HepG2 (cell line): ENCODE results near the gene MXRA8. TPM values are rescaled to one million over a fixed set of nuclear protein-coding genes. Genes with fewer than 3 reads are reported as not detected.

Source experiments
- ADNP ChIP-seq: sonication (generic); formaldehyde crosslinking; IDR thresholded peaks from 2 replicates; pipeline ENCODE4 v1.4.0; 2020; ENCODE audit warnings: missing genetic modification reagents
- CEBPB ChIP-seq: IDR thresholded peaks from 2 replicates; pipeline ENCODE4 v1.6.1; 2011; ENCODE audit warnings: low read depth, low read length, improper control_type of control experiment, borderline replicate concordance
- CERS6 ChIP-seq: sonication (generic); formaldehyde crosslinking; IDR thresholded peaks from 2 replicates; pipeline ENCODE4 v1.5.0; 2020; ENCODE audit warnings: missing genetic modification reagents
- EZH2 ChIP-seq: conservative IDR thresholded peaks from 2 replicates; pipeline ENCODE4 v1.6.1; 2012; ENCODE audit warnings: mild to moderate bottlenecking, low read depth, low read length, moderate library complexity
- ISL2 ChIP-seq: sonication (generic); formaldehyde crosslinking; IDR thresholded peaks from 2 replicates; pipeline ENCODE4 v1.5.0; 2020; ENCODE audit warnings: missing genetic modification reagents
- ZBTB21 ChIP-seq: sonication (generic); formaldehyde crosslinking; IDR thresholded peaks from 2 replicates; pipeline ENCODE4 v1.4.0; 2020; ENCODE audit warnings: missing genetic modification reagents
- ZBTB39 ChIP-seq: sonication (generic); formaldehyde crosslinking; IDR thresholded peaks from 2 replicates; pipeline ENCODE4 v1.5.0; 2020; ENCODE audit warnings: missing genetic modification reagents
- ZNF138 ChIP-seq: sonication (generic); formaldehyde crosslinking; IDR thresholded peaks from 2 replicates; pipeline ENCODE4 v1.5.0; 2020; ENCODE audit warnings: mild to moderate bottlenecking, low read depth, missing genetic modification reagents
- ZNF264 ChIP-seq: sonication (generic); formaldehyde crosslinking; IDR thresholded peaks from 2 replicates; pipeline ENCODE4 v1.4.0; 2020; ENCODE audit warnings: missing genetic modification reagents
- ZNF30 ChIP-seq: sonication (generic); formaldehyde crosslinking; IDR thresholded peaks from 2 replicates; pipeline ENCODE4 v1.5.0; 2020; ENCODE audit warnings: mild to moderate bottlenecking, missing genetic modification reagents
- ZNF350 ChIP-seq: sonication (generic); formaldehyde crosslinking; IDR thresholded peaks from 2 replicates; pipeline ENCODE4 v1.4.0; 2020; ENCODE audit warnings: mild to moderate bottlenecking, low read depth, missing genetic modification reagents, borderline replicate concordance
- polyA plus RNA-seq, 8 experiments: library from polyadenylated mRNA; depleted of rRNA in 3 of 8; stranded (reverse) in 7 of 8; unstranded in 1 of 8; fragments of >200 nt; fragmentation: Illumina TruSeq in 4 of 8; extraction: Trizol in 4 of 8; gene quantifications; 2 replicates each; pipeline versions ENCODE4 v1.2.1 to v1.2.3, GENCODE V29; 2011 to 2016; ENCODE audit warnings: low read depth in 4 of 8, missing spikeins in 1 of 8, mixed read lengths in 1 of 8; ENCODE audit not compliant: insufficient read depth in 1 of 8
- total RNA-seq, 5 experiments: library from RNA; depleted of rRNA; stranded (reverse); fragments of >200 nt; fragmentation: Illumina TruSeq; extraction: Trizol; gene quantifications; 2 replicates each; pipeline ENCODE4 v1.2.3, GENCODE V29; 2016; ENCODE audit warnings: low read depth in 1 of 5
- TF ChIP-seq, protein P1 (sequence below): sonication (generic); formaldehyde crosslinking; IDR thresholded peaks from 2 replicates; pipeline ENCODE4 v1.9.0; 2021; ENCODE audit warnings: missing genetic modification reagents, borderline replicate concordance
- TF ChIP-seq, protein P2 (sequence below): sonication (generic); formaldehyde crosslinking; IDR thresholded peaks from 2 replicates; pipeline ENCODE4 v1.5.0; 2020; ENCODE audit warnings: mild to moderate bottlenecking, missing genetic modification reagents, borderline replicate concordance
- TF ChIP-seq, protein P3 (sequence below): sonication (generic); formaldehyde crosslinking; IDR thresholded peaks from 2 replicates; pipeline ENCODE4 v1.5.1; 2020; ENCODE audit warnings: mild to moderate bottlenecking, moderate library complexity, missing genetic modification reagents

The MXRA8 gene
- total and polyA plus RNA-seq, 2 of the 13 experiments (the other 11 are each of a cell fraction or from before 2014, with no cell fraction given), result 19.8 to 44.8 TPM

- no peak for TF ChIP-seq ZNF350 (CRISPR knock-in tag)
- TF ChIP-seq ZNF138 (CRISPR knock-in tag), result no peak
- TF ChIP-seq ZNF30, result no peak
- TF ChIP-seq, protein P1, sequence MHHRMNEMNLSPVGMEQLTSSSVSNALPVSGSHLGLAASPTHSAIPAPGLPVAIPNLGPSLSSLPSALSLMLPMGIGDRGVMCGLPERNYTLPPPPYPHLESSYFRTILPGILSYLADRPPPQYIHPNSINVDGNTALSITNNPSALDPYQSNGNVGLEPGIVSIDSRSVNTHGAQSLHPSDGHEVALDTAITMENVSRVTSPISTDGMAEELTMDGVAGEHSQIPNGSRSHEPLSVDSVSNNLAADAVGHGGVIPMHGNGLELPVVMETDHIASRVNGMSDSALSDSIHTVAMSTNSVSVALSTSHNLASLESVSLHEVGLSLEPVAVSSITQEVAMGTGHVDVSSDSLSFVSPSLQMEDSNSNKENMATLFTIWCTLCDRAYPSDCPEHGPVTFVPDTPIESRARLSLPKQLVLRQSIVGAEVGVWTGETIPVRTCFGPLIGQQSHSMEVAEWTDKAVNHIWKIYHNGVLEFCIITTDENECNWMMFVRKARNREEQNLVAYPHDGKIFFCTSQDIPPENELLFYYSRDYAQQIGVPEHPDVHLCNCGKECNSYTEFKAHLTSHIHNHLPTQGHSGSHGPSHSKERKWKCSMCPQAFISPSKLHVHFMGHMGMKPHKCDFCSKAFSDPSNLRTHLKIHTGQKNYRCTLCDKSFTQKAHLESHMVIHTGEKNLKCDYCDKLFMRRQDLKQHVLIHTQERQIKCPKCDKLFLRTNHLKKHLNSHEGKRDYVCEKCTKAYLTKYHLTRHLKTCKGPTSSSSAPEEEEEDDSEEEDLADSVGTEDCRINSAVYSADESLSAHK (CRISPR knock-in tag), result no peak
- TF ChIP-seq CEBPB, result no peak
- TF ChIP-seq ADNP (CRISPR knock-in tag), result no peak
- TF ChIP-seq, protein P2, sequence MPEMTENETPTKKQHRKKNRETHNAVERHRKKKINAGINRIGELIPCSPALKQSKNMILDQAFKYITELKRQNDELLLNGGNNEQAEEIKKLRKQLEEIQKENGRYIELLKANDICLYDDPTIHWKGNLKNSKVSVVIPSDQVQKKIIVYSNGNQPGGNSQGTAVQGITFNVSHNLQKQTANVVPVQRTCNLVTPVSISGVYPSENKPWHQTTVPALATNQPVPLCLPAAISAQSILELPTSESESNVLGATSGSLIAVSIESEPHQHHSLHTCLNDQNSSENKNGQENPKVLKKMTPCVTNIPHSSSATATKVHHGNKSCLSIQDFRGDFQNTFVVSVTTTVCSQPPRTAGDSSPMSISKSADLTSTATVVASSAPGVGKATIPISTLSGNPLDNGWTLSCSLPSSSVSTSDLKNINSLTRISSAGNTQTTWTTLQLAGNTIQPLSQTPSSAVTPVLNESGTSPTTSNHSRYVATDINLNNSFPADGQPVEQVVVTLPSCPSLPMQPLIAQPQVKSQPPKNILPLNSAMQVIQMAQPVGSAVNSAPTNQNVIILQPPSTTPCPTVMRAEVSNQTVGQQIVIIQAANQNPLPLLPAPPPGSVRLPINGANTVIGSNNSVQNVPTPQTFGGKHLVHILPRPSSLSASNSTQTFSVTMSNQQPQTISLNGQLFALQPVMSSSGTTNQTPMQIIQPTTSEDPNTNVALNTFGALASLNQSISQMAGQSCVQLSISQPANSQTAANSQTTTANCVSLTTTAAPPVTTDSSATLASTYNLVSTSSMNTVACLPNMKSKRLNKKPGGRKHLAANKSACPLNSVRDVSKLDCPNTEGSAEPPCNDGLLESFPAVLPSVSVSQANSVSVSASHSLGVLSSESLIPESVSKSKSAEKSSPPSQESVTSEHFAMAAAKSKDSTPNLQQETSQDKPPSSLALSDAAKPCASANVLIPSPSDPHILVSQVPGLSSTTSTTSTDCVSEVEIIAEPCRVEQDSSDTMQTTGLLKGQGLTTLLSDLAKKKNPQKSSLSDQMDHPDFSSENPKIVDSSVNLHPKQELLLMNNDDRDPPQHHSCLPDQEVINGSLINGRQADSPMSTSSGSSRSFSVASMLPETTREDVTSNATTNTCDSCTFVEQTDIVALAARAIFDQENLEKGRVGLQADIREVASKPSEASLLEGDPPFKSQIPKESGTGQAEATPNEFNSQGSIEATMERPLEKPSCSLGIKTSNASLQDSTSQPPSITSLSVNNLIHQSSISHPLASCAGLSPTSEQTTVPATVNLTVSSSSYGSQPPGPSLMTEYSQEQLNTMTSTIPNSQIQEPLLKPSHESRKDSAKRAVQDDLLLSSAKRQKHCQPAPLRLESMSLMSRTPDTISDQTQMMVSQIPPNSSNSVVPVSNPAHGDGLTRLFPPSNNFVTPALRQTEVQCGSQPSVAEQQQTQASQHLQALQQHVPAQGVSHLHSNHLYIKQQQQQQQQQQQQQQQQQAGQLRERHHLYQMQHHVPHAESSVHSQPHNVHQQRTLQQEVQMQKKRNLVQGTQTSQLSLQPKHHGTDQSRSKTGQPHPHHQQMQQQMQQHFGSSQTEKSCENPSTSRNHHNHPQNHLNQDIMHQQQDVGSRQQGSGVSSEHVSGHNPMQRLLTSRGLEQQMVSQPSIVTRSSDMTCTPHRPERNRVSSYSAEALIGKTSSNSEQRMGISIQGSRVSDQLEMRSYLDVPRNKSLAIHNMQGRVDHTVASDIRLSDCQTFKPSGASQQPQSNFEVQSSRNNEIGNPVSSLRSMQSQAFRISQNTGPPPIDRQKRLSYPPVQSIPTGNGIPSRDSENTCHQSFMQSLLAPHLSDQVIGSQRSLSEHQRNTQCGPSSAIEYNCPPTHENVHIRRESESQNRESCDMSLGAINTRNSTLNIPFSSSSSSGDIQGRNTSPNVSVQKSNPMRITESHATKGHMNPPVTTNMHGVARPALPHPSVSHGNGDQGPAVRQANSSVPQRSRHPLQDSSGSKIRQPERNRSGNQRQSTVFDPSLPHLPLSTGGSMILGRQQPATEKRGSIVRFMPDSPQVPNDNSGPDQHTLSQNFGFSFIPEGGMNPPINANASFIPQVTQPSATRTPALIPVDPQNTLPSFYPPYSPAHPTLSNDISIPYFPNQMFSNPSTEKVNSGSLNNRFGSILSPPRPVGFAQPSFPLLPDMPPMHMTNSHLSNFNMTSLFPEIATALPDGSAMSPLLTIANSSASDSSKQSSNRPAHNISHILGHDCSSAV (CRISPR knock-in tag), result no peak
- TF ChIP-seq ISL2, result no peak
- TF ChIP-seq ZBTB39 (CRISPR knock-in tag), result no peak
- no peak; the same call in 1 of the 2 replicates for TF ChIP-seq ZBTB21 (CRISPR knock-in tag)
- no peak for TF ChIP-seq EZH2
- TF ChIP-seq ZNF264 (CRISPR knock-in tag), result no peak
- no peak for TF ChIP-seq CERS6 (CRISPR knock-in tag)
- TF ChIP-seq, protein P3, sequence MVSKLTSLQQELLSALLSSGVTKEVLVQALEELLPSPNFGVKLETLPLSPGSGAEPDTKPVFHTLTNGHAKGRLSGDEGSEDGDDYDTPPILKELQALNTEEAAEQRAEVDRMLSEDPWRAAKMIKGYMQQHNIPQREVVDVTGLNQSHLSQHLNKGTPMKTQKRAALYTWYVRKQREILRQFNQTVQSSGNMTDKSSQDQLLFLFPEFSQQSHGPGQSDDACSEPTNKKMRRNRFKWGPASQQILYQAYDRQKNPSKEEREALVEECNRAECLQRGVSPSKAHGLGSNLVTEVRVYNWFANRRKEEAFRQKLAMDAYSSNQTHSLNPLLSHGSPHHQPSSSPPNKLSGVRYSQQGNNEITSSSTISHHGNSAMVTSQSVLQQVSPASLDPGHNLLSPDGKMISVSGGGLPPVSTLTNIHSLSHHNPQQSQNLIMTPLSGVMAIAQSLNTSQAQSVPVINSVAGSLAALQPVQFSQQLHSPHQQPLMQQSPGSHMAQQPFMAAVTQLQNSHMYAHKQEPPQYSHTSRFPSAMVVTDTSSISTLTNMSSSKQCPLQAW (CRISPR knock-in tag), result no peak
These were observed 49.6 kb downstream of the MXRA8 start (continued) for GRCh38 chr1:1308756-1309250.
